Measurements from ENCODE around the gene WWOX.

The WWOX gene

GRCh38 chr16:78154729-78155461 lies 55.4 kb downstream of the WWOX start:
- no peak for DNase-seq (ENCODE audit: extremely low read depth, low read depth)
- TF ChIP-seq, protein P1, sequence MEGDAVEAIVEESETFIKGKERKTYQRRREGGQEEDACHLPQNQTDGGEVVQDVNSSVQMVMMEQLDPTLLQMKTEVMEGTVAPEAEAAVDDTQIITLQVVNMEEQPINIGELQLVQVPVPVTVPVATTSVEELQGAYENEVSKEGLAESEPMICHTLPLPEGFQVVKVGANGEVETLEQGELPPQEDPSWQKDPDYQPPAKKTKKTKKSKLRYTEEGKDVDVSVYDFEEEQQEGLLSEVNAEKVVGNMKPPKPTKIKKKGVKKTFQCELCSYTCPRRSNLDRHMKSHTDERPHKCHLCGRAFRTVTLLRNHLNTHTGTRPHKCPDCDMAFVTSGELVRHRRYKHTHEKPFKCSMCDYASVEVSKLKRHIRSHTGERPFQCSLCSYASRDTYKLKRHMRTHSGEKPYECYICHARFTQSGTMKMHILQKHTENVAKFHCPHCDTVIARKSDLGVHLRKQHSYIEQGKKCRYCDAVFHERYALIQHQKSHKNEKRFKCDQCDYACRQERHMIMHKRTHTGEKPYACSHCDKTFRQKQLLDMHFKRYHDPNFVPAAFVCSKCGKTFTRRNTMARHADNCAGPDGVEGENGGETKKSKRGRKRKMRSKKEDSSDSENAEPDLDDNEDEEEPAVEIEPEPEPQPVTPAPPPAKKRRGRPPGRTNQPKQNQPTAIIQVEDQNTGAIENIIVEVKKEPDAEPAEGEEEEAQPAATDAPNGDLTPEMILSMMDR (IDR thresholded peaks at IDR 0.05; ENCODE audit: low read depth, low read length): no peak

- TF ChIP-seq, protein P1 (IDR thresholded peaks at IDR 0.05; ENCODE audit: low read depth, low read length): no peak
- no peak for DNase-seq (ENCODE audit: extremely low read depth, low read depth)
Observed at GRCh38 chr16:78155791-78156345, 56.4 kb downstream of the WWOX start.

- TF ChIP-seq, protein P1 (IDR thresholded peaks at IDR 0.05; ENCODE audit: low read depth, low read length): no peak
- DNase-seq (ENCODE audit: extremely low read depth, low read depth): no peak
Observed at GRCh38 chr16:78161023-78161729, 61.7 kb downstream of the WWOX start.

DNA sequence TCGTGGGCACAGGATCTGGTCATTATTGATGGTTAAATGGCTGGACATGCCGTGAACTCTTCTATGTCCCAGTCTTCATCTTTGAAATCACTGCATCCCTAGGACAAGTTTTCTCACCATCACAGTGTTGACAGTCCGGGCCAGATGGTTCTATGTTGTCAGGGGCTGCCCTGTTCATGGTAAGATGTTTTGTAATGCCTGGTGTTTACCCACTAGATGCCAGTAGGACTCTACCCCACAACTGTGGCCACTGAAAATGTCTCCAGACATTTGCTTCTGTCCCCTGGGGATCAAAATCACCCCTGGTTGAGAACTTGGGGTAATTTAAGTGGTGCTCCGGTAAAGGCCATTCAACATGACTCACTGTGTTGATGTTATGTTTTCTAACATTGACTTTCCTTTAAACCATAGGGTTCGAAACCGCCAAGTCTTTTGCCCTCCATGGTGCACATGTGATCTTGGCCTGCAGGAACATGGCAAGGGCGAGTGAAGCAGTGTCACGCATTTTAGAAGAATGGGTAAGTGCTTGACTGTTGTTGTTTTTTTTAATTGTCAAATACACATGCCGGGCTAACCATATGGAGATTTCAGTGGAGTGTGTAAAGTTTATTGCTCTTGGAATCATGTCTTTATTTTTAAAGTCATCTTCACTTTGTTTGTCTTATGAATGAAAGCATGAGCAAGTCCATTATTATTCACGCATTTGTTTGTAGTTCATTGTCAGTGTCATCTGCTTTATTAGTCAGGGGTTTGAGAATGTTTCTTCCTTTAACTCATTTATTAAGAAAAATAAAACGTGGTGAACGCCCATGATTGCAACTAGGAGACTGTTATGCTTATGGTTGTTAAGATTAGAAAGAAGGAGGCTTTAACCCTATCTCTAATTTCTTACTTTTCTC lies 64.6 kb downstream of the WWOX start:
- TF ChIP-seq, protein P1 (IDR thresholded peaks at IDR 0.05; ENCODE audit: low read depth, low read length): no peak; the same call in 1 of the 2 replicates
- no peak for DNase-seq (ENCODE audit: extremely low read depth, low read depth)

- TF ChIP-seq, protein P1 (IDR thresholded peaks at IDR 0.05; ENCODE audit: low read depth, low read length): no peak
Observed at GRCh38 chr16:78170494-78170933, 71.1 kb downstream of the WWOX start.

DNA sequence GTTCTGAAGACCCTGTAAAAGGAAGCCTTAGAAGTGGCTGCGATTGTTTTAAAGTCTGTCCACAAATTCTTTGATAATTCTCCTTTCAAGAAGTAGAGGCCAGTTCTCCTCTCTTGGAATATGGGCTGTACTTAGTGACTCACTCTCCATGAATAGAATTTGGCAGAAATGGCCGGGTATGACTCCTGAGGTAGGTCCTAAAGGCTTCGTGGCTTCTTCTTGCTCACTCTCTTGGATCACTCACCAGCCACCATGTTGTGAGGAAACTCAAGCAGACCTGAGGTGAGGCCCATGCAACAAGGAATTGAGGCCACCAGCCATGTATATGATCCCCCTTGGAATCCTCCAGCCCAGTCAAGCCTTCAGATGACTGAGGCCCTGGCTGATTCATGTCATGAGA lies 75.8 kb downstream of the WWOX start:
- DNase-seq (ENCODE audit: extremely low read depth, low read depth): no peak

More at GRCh38 chr16:78170494-78170933, 71.1 kb downstream of the WWOX start:
- no peak for DNase-seq (ENCODE audit: extremely low read depth, low read depth)

More for the DNA sequence above, 75.8 kb downstream of the WWOX start:
- TF ChIP-seq, protein P1 (IDR thresholded peaks at IDR 0.05; ENCODE audit: low read depth, low read length): no peak
